HEK293 (cell line): Measurements from ENCODE around the gene CRB2.
A peak's percentile ranks its signal among the peaks of the same experiment; 100 is the strongest.

Experiments
- CTCF ChIA-PET: fragments of 350-600 bp; formaldehyde crosslinking; extraction: SDS; loops from one replicate; lab custom pipeline; 2021; ENCODE audit warnings: antibody characterized with exemption; lab: Yijun Ruan, JAX
- POLR2A ChIA-PET: fragments of 300-600 bp; formaldehyde crosslinking; extraction: SDS; loops from one replicate; lab custom pipeline; 2020; ENCODE audit warnings: antibody characterized with exemption, inconsistent platforms; lab: Yijun Ruan, JAX
- H3K27ac ChIP-seq: fragments of 200-500 bp; sonication (Bioruptor generic); 2 replicates; pipeline ENCODE4 v1.5.1; 2014; ENCODE audit warnings: low read depth, low read length, control low read depth, inconsistent platforms; ENCODE audit errors: extremely low read depth
- H3K36me3 ChIP-seq, 2 experiments: fragments of 200-500 bp in 1 of 2; sonication (Bioruptor generic) in 1 of 2; 1 replicate in 1 of 2; 2 replicates in 1 of 2; pipeline ENCODE4 v1.5.1; 2014 to 2017; ENCODE audit warnings: inconsistent platforms in 2 of 2, low read length in 2 of 2; ENCODE audit not compliant: control insufficient read depth in 2 of 2, insufficient read depth in 1 of 2
- H3K4me1 ChIP-seq: fragments of 200-500 bp; sonication (Bioruptor generic); 2 replicates; pipeline ENCODE4 v1.5.1; 2014; ENCODE audit warnings: mild to moderate bottlenecking, low read length, inconsistent platforms; ENCODE audit not compliant: control insufficient read depth, insufficient read depth
- H3K4me3 ChIP-seq: 2 replicates; pipeline ENCODE4 v1.5.1; 2011; ENCODE audit warnings: low read depth, mild to moderate bottlenecking, control low read depth, low read length, moderate library complexity
- H3K9me3 ChIP-seq: fragments of 200-500 bp; sonication (Bioruptor generic); 2 replicates; pipeline ENCODE4 v1.5.1; 2014; ENCODE audit warnings: low read depth, low read length, inconsistent platforms; ENCODE audit not compliant: control insufficient read depth, insufficient read depth
- HOXC10 ChIP-seq: sonication (generic); formaldehyde crosslinking; IDR thresholded peaks from 2 replicates; pipeline ENCODE4 v1.8.1; 2023; ENCODE audit warnings: mild to moderate bottlenecking, missing genetic modification reagents
- MEIS1 ChIP-seq: sonication (generic); formaldehyde crosslinking; IDR thresholded peaks from 2 replicates; pipeline ENCODE4 v1.8.1; 2022; ENCODE audit warnings: missing genetic modification reagents, mild to moderate bottlenecking, borderline replicate concordance
- ZBTB17 ChIP-seq: fragments of 450-650 bp; formaldehyde crosslinking; IDR thresholded peaks from 2 replicates; pipeline ENCODE4 v1.5.1; 2016; ENCODE audit warnings: missing biosample characterization, missing genetic modification characterization
- ZBTB20 ChIP-seq: fragments of 450-650 bp; formaldehyde crosslinking; IDR thresholded peaks from 2 replicates; pipeline ENCODE4 v1.5.1; 2016; ENCODE audit warnings: missing biosample characterization, missing genetic modification characterization
- ZBTB21 ChIP-seq: fragments of 450-650 bp; formaldehyde crosslinking; IDR thresholded peaks from 2 replicates; pipeline ENCODE4 v1.5.1; 2017; ENCODE audit warnings: missing biosample characterization, missing genetic modification characterization
- ZFP69B ChIP-seq: fragments of 450-650 bp; formaldehyde crosslinking; IDR thresholded peaks from 2 replicates; pipeline ENCODE4 v1.5.1; 2016; ENCODE audit warnings: missing biosample characterization, missing genetic modification characterization
- ZNF114 ChIP-seq: fragments of 450-650 bp; formaldehyde crosslinking; IDR thresholded peaks from 2 replicates; pipeline ENCODE4 v1.5.0; 2017; ENCODE audit warnings: missing biosample characterization, missing genetic modification characterization
- ZNF2 ChIP-seq: fragments of 450-650 bp; formaldehyde crosslinking; IDR thresholded peaks from 2 replicates; pipeline ENCODE4 v1.5.1; 2016; ENCODE audit warnings: missing biosample characterization, missing genetic modification characterization
- ZNF302 ChIP-seq: fragments of 450-650 bp; formaldehyde crosslinking; IDR thresholded peaks from 2 replicates; pipeline ENCODE4 v1.5.1; 2016; ENCODE audit warnings: missing biosample characterization, missing genetic modification characterization, low read depth
- ZNF629 ChIP-seq: fragments of 450-650 bp; formaldehyde crosslinking; IDR thresholded peaks from 2 replicates; pipeline ENCODE4 v1.5.1; 2017; ENCODE audit warnings: missing biosample characterization, missing genetic modification characterization
- ZNF670 ChIP-seq: fragments of 450-650 bp; formaldehyde crosslinking; IDR thresholded peaks from 2 replicates; pipeline ENCODE4 v1.5.1; 2016; ENCODE audit warnings: missing biosample characterization, missing genetic modification characterization, low read depth
- ZNF837 ChIP-seq: fragments of 450-650 bp; formaldehyde crosslinking; IDR thresholded peaks from 2 replicates; pipeline ENCODE4 v1.5.1; 2016; ENCODE audit warnings: missing biosample characterization, missing genetic modification characterization
- ZSCAN16 ChIP-seq: fragments of 450-650 bp; formaldehyde crosslinking; IDR thresholded peaks from 2 replicates; pipeline ENCODE4 v1.5.1; 2016; ENCODE audit warnings: missing biosample characterization, missing genetic modification characterization
- TF ChIP-seq, protein P1 (sequence below): fragments of 450-650 bp; formaldehyde crosslinking; IDR thresholded peaks from 2 replicates; pipeline ENCODE4 v1.5.1; 2017; ENCODE audit warnings: missing biosample characterization, missing genetic modification characterization
- TF ChIP-seq, protein P2 (sequence below): fragments of 450-650 bp; formaldehyde crosslinking; IDR thresholded peaks from 2 replicates; pipeline ENCODE4 v1.5.1; 2016; ENCODE audit warnings: missing biosample characterization, missing genetic modification characterization
- TF ChIP-seq, protein P3 (sequence below): fragments of 450-650 bp; formaldehyde crosslinking; IDR thresholded peaks from 2 replicates; pipeline ENCODE4; 2016; ENCODE audit warnings: missing biosample characterization, missing genetic modification characterization
- TF ChIP-seq, protein P4 (sequence below): fragments of 450-650 bp; formaldehyde crosslinking; IDR thresholded peaks from 2 replicates; pipeline ENCODE4 v1.5.1; 2016; ENCODE audit warnings: missing biosample characterization, missing genetic modification characterization
- TF ChIP-seq, protein P5 (sequence below): fragments of 450-650 bp; formaldehyde crosslinking; IDR thresholded peaks from 2 replicates; pipeline ENCODE4 v1.5.1; 2016; ENCODE audit warnings: missing biosample characterization, missing genetic modification characterization

CRB2 gene

DNA sequence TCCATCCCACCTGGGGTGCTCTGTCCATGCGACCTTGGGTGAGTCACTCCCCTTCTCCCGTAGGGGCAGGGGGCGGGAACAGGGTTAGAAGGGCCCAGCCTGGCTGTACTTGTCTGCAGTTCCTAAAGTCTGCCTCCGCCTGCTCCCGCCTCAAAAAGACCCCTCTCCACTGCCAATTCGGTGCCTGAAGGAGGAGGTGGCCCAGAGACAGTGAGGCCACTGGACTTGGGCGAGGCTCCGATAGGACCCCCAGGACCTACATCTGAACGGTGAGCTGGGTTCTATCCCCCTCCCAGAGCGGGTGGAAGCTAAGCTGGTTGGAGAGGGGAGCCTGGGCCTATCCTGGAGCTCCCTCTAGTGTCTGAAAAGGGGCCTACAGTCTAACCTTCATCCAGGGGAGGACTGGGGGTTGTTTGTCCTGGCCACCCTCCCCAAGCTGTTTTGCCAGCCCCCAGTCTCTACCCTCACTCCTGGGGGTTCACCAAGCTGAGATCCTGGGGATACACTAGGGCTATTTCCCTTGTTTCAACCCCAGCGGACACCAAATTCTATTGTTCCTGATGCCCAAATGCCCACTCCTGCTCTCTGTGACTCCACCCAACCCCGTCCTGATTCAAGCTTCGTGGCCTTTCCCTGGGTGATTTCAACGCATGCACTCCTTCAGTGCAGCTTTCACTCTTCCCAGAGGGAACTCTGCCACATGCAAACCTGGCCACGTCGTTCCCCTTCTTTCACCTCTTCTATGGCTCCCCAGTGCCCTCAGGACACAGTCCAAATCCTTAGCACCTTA, 6.1 kb upstream of the CRB2 start (continued):
- peak; percentile 41; the same call in 1 of the 2 replicates for TF ChIP-seq ZNF629
- TF ChIP-seq ZNF670 (tag by site-specific recombination): no peak
- peak; percentile 49; the same call in 1 of the 2 replicates for TF ChIP-seq ZNF2
- TF ChIP-seq ZNF114 (tag by site-specific recombination): no peak
- TF ChIP-seq MEIS1: no peak
- TF ChIP-seq, all 188 proteins: peak for 12

DNA sequence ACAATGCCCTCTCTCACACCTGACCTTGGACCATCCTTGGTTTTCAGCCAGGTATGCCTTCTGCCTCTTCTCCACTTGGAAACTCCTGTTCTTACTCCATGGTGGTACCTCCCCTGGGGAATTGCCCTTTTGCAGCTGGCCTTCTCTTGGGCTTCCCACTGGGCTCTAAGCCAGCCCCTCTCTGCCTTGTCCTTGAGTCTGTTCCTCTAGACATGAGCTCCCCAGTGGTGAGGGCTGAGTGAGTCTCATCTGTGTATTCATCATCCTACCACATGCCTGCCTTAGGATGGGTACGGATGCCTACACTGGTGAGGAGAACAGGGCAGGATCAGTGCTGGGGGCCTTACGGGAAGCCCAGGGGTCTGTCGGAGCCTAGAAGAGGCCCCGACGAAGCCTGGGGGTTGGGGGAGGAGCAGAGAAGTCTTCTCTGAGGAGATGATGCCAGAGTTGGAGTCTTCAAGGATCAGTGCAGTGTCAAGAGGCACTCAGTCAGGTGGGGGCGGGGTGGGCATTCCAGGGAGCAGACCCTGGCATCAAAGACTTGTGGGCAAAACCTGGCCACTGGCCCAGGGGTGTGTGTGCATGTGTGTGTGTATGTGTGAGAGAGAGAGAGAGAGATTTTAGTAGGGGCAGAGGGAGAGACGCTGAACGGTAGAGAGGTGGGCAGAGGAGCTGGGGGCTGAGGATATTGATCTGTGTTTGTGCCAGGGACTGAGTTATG, 5.2 kb upstream of the CRB2 start:
- POLR2A ChIA-PET: no interaction called here
- no peaks in the 10 kb centered on the region for H3K9me3 ChIP-seq

DNA sequence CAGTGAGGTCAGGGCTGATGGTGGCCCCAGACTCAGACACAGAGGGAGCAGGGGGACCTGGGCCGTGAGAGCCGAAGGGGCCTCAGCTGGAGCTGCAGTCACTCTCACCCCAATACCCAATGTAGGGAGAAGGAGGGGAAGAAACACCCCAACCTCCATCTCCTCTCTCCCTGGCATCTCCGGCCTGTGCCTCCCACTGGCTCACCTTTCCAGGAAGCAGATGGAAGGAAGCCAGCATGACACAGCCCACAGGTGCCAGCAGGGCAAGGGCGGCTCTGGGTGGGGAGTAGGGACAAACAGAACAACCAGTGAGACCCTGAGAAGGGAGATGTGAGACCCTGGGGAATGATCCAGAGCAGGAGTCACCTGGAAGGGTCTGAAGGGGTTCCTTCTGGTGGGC, 3.0 kb upstream of the CRB2 start:
- Histone ChIP-seq H3K4me1 (no peaks in the 10 kb centered on the region), H3K27ac (no peak overlapping the region), H3K4me3 (no peak overlapping the region), H3K36me3 (no peaks in the 10 kb centered on the region), H3K9me3 (no peaks in the 10 kb centered on the region)
- no peak for TF ChIP-seq HOXC10
- no peak for TF ChIP-seq ZBTB20 (tag by site-specific recombination)
- TF ChIP-seq ZNF114 (tag by site-specific recombination): no peak
- TF ChIP-seq, protein P1, sequence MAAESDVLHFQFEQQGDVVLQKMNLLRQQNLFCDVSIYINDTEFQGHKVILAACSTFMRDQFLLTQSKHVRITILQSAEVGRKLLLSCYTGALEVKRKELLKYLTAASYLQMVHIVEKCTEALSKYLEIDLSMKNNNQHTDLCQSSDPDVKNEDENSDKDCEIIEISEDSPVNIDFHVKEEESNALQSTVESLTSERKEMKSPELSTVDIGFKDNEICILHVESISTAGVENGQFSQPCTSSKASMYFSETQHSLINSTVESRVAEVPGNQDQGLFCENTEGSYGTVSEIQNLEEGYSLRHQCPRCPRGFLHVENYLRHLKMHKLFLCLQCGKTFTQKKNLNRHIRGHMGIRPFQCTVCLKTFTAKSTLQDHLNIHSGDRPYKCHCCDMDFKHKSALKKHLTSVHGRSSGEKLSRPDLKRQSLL: no peak
- TF ChIP-seq MEIS1: no peak
- no peak for TF ChIP-seq ZBTB21 (tag by site-specific recombination)
- TF ChIP-seq, protein P2, sequence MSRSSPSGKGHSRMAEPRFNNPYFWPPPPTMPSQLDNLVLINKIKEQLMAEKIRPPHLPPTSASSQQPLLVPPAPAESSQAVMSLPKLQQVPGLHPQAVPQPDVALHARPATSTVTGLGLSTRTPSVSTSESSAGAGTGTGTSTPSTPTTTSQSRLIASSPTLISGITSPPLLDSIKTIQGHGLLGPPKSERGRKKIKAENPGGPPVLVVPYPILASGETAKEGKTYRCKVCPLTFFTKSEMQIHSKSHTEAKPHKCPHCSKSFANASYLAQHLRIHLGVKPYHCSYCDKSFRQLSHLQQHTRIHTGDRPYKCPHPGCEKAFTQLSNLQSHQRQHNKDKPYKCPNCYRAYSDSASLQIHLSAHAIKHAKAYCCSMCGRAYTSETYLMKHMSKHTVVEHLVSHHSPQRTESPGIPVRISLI (tag by site-specific recombination): no peak
- TF ChIP-seq ZNF837: no peak
- TF ChIP-seq ZSCAN16: no peak
- TF ChIP-seq, protein P3, sequence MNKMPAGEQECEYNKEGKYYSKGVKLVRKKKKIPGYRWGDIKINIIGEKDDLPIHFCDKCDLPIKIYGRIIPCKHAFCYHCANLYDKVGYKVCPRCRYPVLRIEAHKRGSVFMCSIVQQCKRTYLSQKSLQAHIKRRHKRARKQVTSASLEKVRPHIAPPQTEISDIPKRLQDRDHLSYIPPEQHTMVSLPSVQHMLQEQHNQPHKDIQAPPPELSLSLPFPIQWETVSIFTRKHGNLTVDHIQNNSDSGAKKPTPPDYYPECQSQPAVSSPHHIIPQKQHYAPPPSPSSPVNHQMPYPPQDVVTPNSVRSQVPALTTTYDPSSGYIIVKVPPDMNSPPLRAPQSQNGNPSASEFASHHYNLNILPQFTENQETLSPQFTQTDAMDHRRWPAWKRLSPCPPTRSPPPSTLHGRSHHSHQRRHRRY (tag by site-specific recombination): no peak
- TF ChIP-seq ZNF302 (tag by site-specific recombination): no peak
- TF ChIP-seq ZFP69B (tag by site-specific recombination): no peak
- POLR2A ChIA-PET: no interaction called here
- CTCF ChIA-PET: interaction anchor here (0.6 to 5.7 kb wide), 8 partner anchors 10 to 301 kb away, joined by 3 to 106 read pairs (median 12); no protein-coding TSS in a partner anchor

More for the DNA sequence above, 5.2 kb upstream of the CRB2 start:
- Histone ChIP-seq H3K27ac (no peak overlapping the region), H3K4me1 (no peaks in the 10 kb centered on the region), H3K4me3 (no peak overlapping the region), H3K36me3 (no peaks in the 10 kb centered on the region)
- TF ChIP-seq ZBTB17: peak; percentile 35
- TF ChIP-seq, protein P4, sequence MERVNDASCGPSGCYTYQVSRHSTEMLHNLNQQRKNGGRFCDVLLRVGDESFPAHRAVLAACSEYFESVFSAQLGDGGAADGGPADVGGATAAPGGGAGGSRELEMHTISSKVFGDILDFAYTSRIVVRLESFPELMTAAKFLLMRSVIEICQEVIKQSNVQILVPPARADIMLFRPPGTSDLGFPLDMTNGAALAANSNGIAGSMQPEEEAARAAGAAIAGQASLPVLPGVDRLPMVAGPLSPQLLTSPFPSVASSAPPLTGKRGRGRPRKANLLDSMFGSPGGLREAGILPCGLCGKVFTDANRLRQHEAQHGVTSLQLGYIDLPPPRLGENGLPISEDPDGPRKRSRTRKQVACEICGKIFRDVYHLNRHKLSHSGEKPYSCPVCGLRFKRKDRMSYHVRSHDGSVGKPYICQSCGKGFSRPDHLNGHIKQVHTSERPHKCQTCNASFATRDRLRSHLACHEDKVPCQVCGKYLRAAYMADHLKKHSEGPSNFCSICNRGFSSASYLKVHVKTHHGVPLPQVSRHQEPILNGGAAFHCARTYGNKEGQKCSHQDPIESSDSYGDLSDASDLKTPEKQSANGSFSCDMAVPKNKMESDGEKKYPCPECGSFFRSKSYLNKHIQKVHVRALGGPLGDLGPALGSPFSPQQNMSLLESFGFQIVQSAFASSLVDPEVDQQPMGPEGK (tag by site-specific recombination): no peak
- TF ChIP-seq, protein P5, sequence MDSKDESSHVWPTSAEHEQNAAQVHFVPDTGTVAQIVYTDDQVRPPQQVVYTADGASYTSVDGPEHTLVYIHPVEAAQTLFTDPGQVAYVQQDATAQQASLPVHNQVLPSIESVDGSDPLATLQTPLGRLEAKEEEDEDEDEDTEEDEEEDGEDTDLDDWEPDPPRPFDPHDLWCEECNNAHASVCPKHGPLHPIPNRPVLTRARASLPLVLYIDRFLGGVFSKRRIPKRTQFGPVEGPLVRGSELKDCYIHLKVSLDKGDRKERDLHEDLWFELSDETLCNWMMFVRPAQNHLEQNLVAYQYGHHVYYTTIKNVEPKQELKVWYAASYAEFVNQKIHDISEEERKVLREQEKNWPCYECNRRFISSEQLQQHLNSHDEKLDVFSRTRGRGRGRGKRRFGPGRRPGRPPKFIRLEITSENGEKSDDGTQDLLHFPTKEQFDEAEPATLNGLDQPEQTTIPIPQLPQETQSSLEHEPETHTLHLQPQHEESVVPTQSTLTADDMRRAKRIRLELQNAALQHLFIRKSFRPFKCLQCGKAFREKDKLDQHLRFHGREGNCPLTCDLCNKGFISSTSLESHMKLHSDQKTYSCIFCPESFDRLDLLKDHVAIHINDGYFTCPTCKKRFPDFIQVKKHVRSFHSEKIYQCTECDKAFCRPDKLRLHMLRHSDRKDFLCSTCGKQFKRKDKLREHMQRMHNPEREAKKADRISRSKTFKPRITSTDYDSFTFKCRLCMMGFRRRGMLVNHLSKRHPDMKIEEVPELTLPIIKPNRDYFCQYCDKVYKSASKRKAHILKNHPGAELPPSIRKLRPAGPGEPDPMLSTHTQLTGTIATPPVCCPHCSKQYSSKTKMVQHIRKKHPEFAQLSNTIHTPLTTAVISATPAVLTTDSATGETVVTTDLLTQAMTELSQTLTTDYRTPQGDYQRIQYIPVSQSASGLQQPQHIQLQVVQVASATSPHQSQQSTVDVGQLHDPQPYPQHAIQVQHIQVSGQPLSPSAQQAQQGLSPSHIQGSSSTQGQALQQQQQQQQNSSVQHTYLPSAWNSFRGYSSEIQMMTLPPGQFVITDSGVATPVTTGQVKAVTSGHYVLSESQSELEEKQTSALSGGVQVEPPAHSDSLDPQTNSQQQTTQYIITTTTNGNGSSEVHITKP: 0 out of 2 replicates have a peak, but pooled peaks have one; percentile 28
- CTCF ChIA-PET: interaction anchor here (0.6 to 4.2 kb wide), 38 partner anchors 9 to 1061 kb away, joined by 3 to 83 read pairs (median 6); no protein-coding TSS in a partner anchor
